GM12878 (cell line): ENCODE results near the gene ANKRD11. TPM values are rescaled to one million over a fixed set of nuclear protein-coding genes. Genes with fewer than 3 reads are reported as not detected.

Experiments used
- ATAC-seq: fragments of 200-7000 bp; cut with Tn5 transposase; 3 replicates; pipeline ENCODE4 v1.9.1; 2020; ENCODE audit warnings: mild to moderate bottlenecking, moderate library complexity
- BruUV-seq: library from RNA; stranded (reverse); fragments of 400-500 nt; replicated peaks from 2 replicates; lab custom pipeline; 2021; lab: Mats Ljungman, UMichigan
- CTCF ChIA-PET: fragments of 300-600 bp; sonication (Branson Sonifier 250); formaldehyde crosslinking; extraction: SDS; loops from one replicate; lab custom pipeline; 2021; ENCODE audit warnings: inconsistent platforms; lab: Yijun Ruan, JAX
- POLR2A ChIA-PET: fragments of 350-600 bp; formaldehyde crosslinking; extraction: SDS; loops from one replicate; lab custom pipeline; 2021; ENCODE audit warnings: inconsistent platforms; lab: Charles Lee
- RAD21 ChIA-PET: fragments of 300-600 bp; sonication (Branson Sonifier 250); formaldehyde crosslinking; loops from one replicate; lab custom pipeline; 2023; ENCODE audit warnings: antibody characterized with exemption; ENCODE audit not compliant: unreplicated experiment; lab: Charles Lee
- SMC1A ChIA-PET: fragments of 300-600 bp; sonication (Branson Sonifier 250); formaldehyde crosslinking; loops from one replicate; lab custom pipeline; 2023; ENCODE audit not compliant: unreplicated experiment, uncharacterized antibody; lab: Charles Lee
- DNase-seq: peaks from one replicate; pipeline ENCODE4 v3.0.0-alpha.2; 2011; ENCODE audit warnings: low read depth, low spot score
- FAIRE-seq: peaks from 3 replicates; lab custom pipeline; 2011; peaks lifted over from hg19 to GRCh38; lab: Jason Lieb, UNC
- H2AFZ ChIP-seq: 2 replicates; pipeline ENCODE4 v1.6.0; 2011; ENCODE audit warnings: low read depth, low read length, control low read depth; ENCODE audit not compliant: control insufficient read depth
- H3K27ac ChIP-seq: 2 replicates; pipeline ENCODE4 v1.5.1; 2011; ENCODE audit warnings: control low read depth; ENCODE audit not compliant: control insufficient read depth, insufficient read depth
- H3K27me3 ChIP-seq, 2 experiments: replicated peaks in 1 of 2; 2 replicates each; pipeline versions ENCODE4 v1.6.0 to v1.6.1; 2011; ENCODE audit warnings: low read length in 1 of 2; ENCODE audit not compliant: control insufficient read depth in 2 of 2, insufficient read depth in 2 of 2
- H3K36me3 ChIP-seq, 2 experiments: 2 replicates each; pipeline ENCODE4 v1.5.1; 2011; ENCODE audit warnings: low read length in 1 of 2; ENCODE audit not compliant: control insufficient read depth in 2 of 2, insufficient read depth in 2 of 2
- H3K4me1 ChIP-seq: 2 replicates; pipeline ENCODE4 v1.6.1; 2011; ENCODE audit warnings: mild to moderate bottlenecking, low read length, moderate library complexity, mixed read lengths; ENCODE audit not compliant: control insufficient read depth, insufficient read depth
- H3K4me2 ChIP-seq: 2 replicates; pipeline ENCODE4 v1.6.0; 2011; ENCODE audit warnings: control low read depth; ENCODE audit not compliant: control insufficient read depth, insufficient read depth
- H3K4me3 ChIP-seq: fragments of 200-600 bp; sonication (generic); 2 replicates; pipeline ENCODE4 v1.5.1; 2016
- H3K79me2 ChIP-seq: 2 replicates; pipeline ENCODE4 v1.6.0; 2011; ENCODE audit warnings: low read length; ENCODE audit not compliant: control insufficient read depth, insufficient read depth
- H3K9ac ChIP-seq: 2 replicates; pipeline ENCODE4 v1.8.0; 2011; ENCODE audit warnings: low read length, control low read depth, mixed read lengths; ENCODE audit not compliant: control insufficient read depth, insufficient read depth
- H3K9me3 ChIP-seq: replicated peaks from 3 replicates; pipeline ENCODE4 v1.5.1; 2011; ENCODE audit warnings: mild to moderate bottlenecking, low read length; ENCODE audit not compliant: control insufficient read depth, insufficient read depth
- H4K20me1 ChIP-seq: 2 replicates; pipeline ENCODE4 v1.6.0; 2011; ENCODE audit not compliant: control insufficient read depth, insufficient read depth
- ASH2L ChIP-seq: fragments of 300-600, 200-600 bp; sonication (generic); IDR thresholded peaks from 2 replicates; pipeline ENCODE4 v1.6.1; 2017; ENCODE audit warnings: low read depth, mild to moderate bottlenecking, borderline replicate concordance
- BCL11A ChIP-seq: IDR thresholded peaks from 2 replicates; pipeline ENCODE4 v1.6.1; 2011; ENCODE audit warnings: low read depth, low read length
- CBX5 ChIP-seq: sonication (generic); IDR thresholded peaks from 2 replicates; pipeline ENCODE4 v1.6.1; 2016; ENCODE audit warnings: low read depth, moderate library complexity, mild to moderate bottlenecking, inconsistent platforms
- FOXK2 ChIP-seq: fragments of 450-650 bp; IDR thresholded peaks from 2 replicates; pipeline ENCODE4 v1.6.1; 2017; ENCODE audit warnings: mild to moderate bottlenecking, moderate library complexity
- GATAD2B ChIP-seq: fragments of 450-650 bp; conservative IDR thresholded peaks from 2 replicates; pipeline ENCODE4 v1.6.1; 2017; ENCODE audit warnings: low read depth, mild to moderate bottlenecking, moderate library complexity
- KLF5 ChIP-seq: fragments of 450-650 bp; IDR thresholded peaks from 2 replicates; pipeline ENCODE4 v1.6.1; 2014; ENCODE audit warnings: mild to moderate bottlenecking; ENCODE audit not compliant: partially characterized antibody
- LARP7 ChIP-seq: fragments of 450-650 bp; IDR thresholded peaks from 2 replicates; pipeline ENCODE4 v1.6.1; 2017; ENCODE audit warnings: mild to moderate bottlenecking
- PML ChIP-seq: IDR thresholded peaks from 2 replicates; pipeline ENCODE4 v1.6.1; 2012; ENCODE audit warnings: low read length, inconsistent platforms
- SREBF2 ChIP-seq: IDR thresholded peaks from 2 replicates; pipeline ENCODE4 v1.6.1; 2012; ENCODE audit warnings: mild to moderate bottlenecking, low read length
- ZNF274 ChIP-seq: IDR thresholded peaks from one replicate; pipeline ENCODE4 v1.8.0; 2011; ENCODE audit not compliant: insufficient read length, insufficient read depth
- ZSCAN29 ChIP-seq: fragments of 450-650 bp; IDR thresholded peaks from 2 replicates; pipeline ENCODE4 v1.6.1; 2017; ENCODE audit warnings: mild to moderate bottlenecking, moderate library complexity
- WGBS: methylation state at CpG from one replicate; pipeline ENCODE4 v1.1.6; 2016; ENCODE audit warnings: low lambda C conversion rate; ENCODE audit not compliant: insufficient replicate concordance, insufficient coverage; ENCODE audit errors: missing lambda C conversion rate; 5-methylcytosine and 5-hydroxymethylcytosine counted together
- in situ Hi-C: fragments of 300-500 bp; cut with MboI; formaldehyde crosslinking; loops from 9 replicates; pipeline ENCODE4 v1.14.3; 2018; ENCODE audit warnings: mixed read lengths
- intact Hi-C: fragments of 100-400 bp; cut with micrococcal nuclease; formaldehyde crosslinking; loops from one replicate; pipeline ENCODE4 v1.14.2; 2022; ENCODE audit not compliant: unreplicated experiment
- polyA plus RNA-seq, 11 experiments: library from polyadenylated mRNA; depleted of rRNA in 4 of 11; unstranded in 6 of 11; stranded (reverse) in 5 of 11; fragments of >200 nt; fragmentation: Nextera tagmentation in 4 of 11; fragmentation: Illumina TruSeq in 1 of 11; extraction: Ambion mirVana in 4 of 11; extraction: Trizol in 1 of 11; gene quantifications; 1 replicate in 1 of 11; 2 replicates in 10 of 11; pipeline versions ENCODE4 v1.2.1 to v1.2.3, GENCODE V29; 2011 to 2016; ENCODE audit warnings: inconsistent platforms in 2 of 11, missing spikeins in 2 of 11, low read depth in 1 of 11
- total RNA-seq, 4 experiments: library from RNA; depleted of rRNA in 3 of 4; stranded (reverse); fragments of >200 nt in 3 of 4; fragmentation: Illumina TruSeq in 1 of 4; extraction: Trizol in 1 of 4; gene quantifications; 2 replicates each; pipeline versions ENCODE4 v1.2.1 to v1.2.3, GENCODE V29; 2013 to 2021
- TF ChIP-seq, protein P1 (sequence below): fragments of 450-650 bp; IDR thresholded peaks from 2 replicates; pipeline ENCODE4 v1.6.1; 2014; ENCODE audit warnings: mild to moderate bottlenecking
- TF ChIP-seq, protein P2 (sequence below): IDR thresholded peaks from 2 replicates; pipeline ENCODE4 v1.6.1; 2012; ENCODE audit warnings: low read depth, low read length, improper control_type of control experiment

Gene ANKRD11
- total and polyA plus RNA-seq, 10 of the 15 experiments (the other 5 are each of a cell fraction or from before 2014, with no cell fraction given) = 5.1 to 103 (median 27.4) TPM

DNA sequence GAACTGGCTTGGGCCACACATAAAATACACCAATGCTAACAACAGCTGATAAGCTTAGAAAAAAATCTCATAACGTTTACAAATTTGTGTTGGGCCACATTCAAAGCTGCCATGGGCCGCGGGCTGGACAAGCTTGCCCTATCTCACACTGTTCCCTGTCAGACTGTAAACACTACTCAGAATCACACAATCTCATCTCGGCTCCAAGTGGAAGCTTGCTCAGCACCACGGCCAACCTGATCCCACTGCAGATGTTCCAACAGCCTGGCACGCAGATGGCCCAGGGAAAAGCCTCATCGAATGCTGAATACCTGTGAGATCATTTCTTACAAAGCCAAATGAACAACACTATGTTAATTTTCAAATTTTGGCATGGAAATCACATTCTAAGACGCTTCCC is 125.8 kb downstream of the ANKRD11 start:
- no TSS peak for BruUV-seq

More for the DNA sequence above, 125.8 kb downstream of the ANKRD11 start:
- intact Hi-C loops (loop anchor here (5.0 kb wide), 2 partner anchors 42 to 123 kb away; no protein-coding TSS in a partner anchor), in situ Hi-C loops (no loop called here)
- ChIA-PET POLR2A (interaction anchor here (0.5 to 2.1 kb wide), 4 partner anchors 58 to 144 kb away, joined by 3 to 6 read pairs (median 3); partner anchors contain the start of gene SPG7), CTCF (interaction anchor here (0.6 to 1.2 kb wide), 2 partner anchors 20 to 250 kb away, joined by 3 to 4 read pairs; no protein-coding TSS in a partner anchor), RAD21 (interaction anchor here (0.6 to 0.8 kb wide), 2 partner anchors 83 to 124 kb away, joined by 3 read pairs; no protein-coding TSS in a partner anchor), SMC1A (interaction anchor here (1.5 kb wide), 1 partner anchor 11 kb away, joined by 4 read pairs; no protein-coding TSS in a partner anchor)
- no peaks in the 10 kb centered on the region for H3K27me3 ChIP-seq
- no peak for DNase-seq
- TF ChIP-seq ZNF274 (no peak), KLF5 (no peak), PML (no peak), GATAD2B (no peak), ASH2L (no peak), CBX5 (no peak), SREBF2 (no peak), LARP7 (no peak), FOXK2 (no peak), ZSCAN29 (no peak), BCL11A (no peak)
- TF ChIP-seq, protein P1, sequence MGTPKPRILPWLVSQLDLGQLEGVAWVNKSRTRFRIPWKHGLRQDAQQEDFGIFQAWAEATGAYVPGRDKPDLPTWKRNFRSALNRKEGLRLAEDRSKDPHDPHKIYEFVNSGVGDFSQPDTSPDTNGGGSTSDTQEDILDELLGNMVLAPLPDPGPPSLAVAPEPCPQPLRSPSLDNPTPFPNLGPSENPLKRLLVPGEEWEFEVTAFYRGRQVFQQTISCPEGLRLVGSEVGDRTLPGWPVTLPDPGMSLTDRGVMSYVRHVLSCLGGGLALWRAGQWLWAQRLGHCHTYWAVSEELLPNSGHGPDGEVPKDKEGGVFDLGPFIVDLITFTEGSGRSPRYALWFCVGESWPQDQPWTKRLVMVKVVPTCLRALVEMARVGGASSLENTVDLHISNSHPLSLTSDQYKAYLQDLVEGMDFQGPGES = no peak
- TF ChIP-seq, protein P2, sequence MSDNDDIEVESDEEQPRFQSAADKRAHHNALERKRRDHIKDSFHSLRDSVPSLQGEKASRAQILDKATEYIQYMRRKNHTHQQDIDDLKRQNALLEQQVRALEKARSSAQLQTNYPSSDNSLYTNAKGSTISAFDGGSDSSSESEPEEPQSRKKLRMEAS = no peak
- WGBS = 95% methylated on average over 8 of the region's 8 CpGs
- H3K9ac ChIP-seq = no peak overlapping the region
- peaks cover 79% of the 10 kb centered on the region for H3K4me1 ChIP-seq
- H3K4me3 ChIP-seq = no peak overlapping the region
- peaks cover 95% of the 10 kb centered on the region for H3K79me2 ChIP-seq
- H2AFZ ChIP-seq = no peak overlapping the region
- H3K4me2 ChIP-seq = peak overlapping the region; percentile 45; the same call in 1 of the 2 replicates
- H3K27ac ChIP-seq = peak overlapping the region; percentile 49
- no peaks in the 10 kb centered on the region for H3K9me3 ChIP-seq
- no peak for ATAC-seq
- H4K20me1 ChIP-seq = peaks cover 12% of the 10 kb centered on the region
- no peak for FAIRE-seq
- H3K36me3 ChIP-seq = peaks cover 0 to 1% of the 10 kb centered on the region in 2 experiments; a peak in 3 of 4 replicates
